ENCODE measurements around the gene AFF2.

AFF2 gene

DNA sequence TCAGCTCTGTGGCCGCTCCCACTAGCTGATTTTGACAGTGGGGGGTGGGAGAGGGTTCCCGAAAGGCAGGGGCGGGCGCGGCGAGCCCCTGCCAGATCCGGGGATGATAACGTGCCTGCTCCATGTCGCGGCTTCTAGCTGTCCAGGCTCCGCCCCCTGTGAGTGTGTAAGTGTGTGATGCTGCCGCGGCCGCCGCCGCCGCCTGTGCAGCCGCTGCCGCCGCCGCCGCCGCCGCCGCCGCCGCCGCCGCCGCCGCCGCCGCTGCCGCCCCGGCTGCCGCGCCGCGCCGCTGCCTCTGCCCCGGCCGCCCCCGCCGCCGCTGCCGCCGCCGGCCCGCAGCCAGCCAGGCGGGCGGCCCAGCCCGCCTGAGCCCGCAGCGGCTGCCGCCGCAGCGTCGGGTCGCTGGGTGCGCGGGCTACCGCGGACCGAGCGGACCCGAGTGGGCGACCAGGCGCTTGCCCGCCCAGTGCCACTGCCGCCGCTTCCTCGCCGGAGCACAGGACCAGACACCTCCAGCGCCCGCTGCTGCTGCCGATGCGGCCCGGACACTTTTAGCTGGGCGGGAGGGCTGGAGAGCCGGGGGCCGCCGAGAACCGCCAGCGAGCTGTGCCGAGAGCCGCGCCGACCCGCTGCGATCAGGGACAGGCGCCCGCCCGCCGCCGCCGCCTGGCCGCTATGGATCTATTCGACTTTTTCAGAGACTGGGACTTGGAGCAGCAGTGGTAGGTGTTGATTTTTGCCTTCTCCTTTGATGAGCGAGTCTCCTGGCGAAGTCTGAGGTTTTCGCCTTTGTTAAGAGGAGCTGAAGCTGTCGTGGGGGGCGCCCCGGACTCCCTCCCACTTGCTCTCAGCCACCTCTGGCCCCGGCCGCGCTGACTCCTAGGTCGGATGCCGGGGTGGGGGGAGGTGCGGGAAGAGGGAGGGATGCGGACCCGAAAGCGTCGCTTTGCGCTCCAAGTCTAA lies at the start of gene AFF2:
AFF2 (plus strand) TSS at position 195 of the 963 bp plus-strand sequence; CDS start at position 676, 481 bp downstream.
- in situ Hi-C loops (cut with HindIII; ENCODE audit: low sequenced_read_pairs) = no loop called here

DNA sequence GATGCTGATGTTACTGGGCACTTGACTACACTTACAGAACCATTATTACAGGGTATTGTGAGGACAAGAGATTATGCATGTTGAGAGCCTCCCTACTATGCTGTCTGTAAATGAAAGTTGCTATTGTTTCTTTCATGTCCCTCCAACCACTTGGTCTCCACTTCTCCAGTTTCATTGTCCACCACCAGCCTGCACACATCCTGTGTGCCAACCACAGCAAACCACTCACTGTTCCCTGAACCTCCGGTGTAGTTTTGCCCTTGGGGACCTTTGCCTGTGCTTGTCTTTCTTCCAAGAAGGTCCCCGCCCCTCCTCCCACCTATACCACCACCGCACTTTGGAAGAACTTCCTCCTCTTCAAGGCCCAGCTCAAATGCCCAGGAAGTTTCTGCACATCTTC lies 43.1 kb upstream of the AFF2 start:
- in situ Hi-C loops (cut with HindIII; ENCODE audit: low sequenced_read_pairs) = no loop called here

DNA sequence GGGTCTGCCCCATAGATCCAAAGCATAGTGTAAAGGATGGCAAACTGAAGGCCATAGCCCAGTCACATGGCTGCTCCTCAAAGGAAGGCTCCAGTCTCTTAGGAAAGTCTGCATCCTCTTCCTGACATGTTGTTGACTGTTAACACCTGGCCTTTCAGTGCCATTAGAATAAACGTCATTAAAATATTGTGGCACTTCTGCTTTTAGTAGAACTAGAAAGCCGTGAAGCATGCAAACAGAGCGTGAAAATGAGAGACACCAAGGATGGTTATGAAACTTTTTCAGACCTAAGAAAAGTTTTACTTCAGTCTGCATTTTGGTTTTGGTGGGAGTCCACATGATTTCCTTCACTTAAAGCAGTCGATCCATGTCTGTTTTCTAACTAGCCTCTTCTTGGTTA lies 41.1 kb upstream of the AFF2 start:
- in situ Hi-C loops (cut with HindIII; ENCODE audit: low sequenced_read_pairs) = no loop called here

DNA sequence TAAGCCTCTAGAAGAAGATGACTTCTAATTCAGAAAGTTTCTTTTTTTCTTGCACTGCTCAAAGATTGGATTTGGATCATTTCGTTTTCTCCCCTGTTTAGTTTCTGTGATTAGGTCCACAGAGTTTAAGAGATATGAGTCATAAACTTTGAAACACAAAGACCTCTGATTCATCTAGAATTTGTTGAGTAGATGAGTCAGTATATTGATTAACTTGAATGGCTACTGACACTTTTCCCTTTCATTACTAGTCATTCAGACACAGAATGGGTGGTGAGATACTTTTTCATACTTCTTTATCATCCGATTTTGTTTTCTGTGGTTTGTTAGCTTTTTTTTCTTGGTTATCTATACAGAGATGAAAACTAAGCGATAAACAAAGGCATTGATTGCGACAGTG lies 34.1 kb upstream of the AFF2 start:
- in situ Hi-C loops (cut with HindIII; ENCODE audit: low sequenced_read_pairs) = no loop called here

DNA sequence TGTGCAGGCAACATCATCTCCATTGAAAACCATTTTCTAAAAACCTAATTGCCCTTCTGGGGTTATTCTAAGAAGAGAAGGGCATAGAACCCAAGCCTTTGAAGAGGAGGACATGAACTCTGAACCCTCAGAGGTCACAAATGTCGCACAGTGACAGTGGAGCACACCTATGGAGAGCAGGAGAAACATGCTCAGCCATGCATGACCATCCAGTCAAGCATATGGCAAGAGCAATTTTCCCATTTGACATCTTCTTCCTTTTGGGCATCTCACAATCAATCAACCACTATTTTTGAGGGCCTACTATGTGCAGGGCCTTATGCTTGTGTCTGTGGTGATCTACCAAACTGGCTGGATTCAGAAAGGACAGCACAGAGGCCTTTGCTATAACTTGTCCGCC lies 30.1 kb upstream of the AFF2 start:
- in situ Hi-C loops (cut with HindIII; ENCODE audit: low sequenced_read_pairs) = no loop called here

DNA sequence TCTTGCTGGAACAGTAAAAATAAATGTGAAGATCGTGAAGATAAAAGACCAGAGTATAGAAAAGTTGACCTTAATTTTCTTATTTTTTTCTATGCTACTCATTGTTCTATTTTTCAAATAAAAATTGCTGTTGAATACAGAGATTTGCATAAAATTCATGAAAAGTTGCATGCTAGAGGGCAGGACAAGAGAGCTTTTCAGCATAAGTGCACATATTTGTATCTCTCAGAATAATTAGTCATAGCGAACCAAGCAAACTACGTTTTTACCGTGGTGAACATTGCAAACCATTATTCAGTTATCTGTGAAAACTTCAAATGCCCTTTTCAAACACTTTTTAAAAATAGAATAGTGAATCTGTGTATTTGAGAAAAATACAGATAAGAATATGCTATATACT lies 26.4 kb upstream of the AFF2 start:
- in situ Hi-C loops (cut with HindIII; ENCODE audit: low sequenced_read_pairs) = no loop called here

DNA sequence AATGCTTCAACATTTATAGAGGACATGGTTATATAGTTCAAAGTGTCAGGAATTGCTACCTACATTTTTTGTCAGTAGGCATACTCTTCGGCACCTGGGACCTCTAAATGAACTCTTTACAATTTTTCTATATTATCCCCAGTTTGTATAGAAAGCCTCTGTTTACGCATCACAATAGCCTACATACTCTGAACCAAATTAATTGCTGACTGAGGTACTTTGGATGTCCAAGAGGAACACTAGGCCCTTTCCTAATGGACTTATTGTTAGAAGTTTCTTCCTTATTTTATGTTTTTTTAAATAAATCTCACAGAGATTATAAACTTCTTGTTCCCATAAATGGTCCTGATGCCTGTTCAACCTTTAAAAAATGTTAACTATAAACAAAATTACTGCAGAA lies 8.4 kb upstream of the AFF2 start:
- in situ Hi-C loops (cut with HindIII; ENCODE audit: low sequenced_read_pairs) = no loop called here

DNA sequence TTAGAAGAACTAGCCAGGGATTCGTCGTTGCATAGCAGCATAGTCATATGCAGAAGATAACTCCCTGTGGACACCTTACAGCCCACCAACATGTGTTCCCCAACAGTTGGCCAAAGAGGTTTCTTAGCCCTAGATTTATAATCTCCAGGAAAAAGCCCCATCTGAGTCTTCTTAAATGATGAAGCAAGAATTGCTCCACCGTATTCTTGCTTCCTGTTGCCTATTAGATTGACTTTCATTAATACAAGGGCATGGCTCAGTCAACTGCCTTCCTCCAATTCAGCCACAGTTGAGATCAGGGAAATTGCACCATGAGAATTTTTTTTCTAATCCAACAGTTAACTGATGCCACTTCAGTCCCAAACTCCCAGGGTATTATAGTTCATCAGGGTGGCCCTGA lies 5.2 kb upstream of the AFF2 start:
- in situ Hi-C loops (cut with HindIII; ENCODE audit: low sequenced_read_pairs) = loop anchor here (5.0 kb wide), 1 partner anchor 33 kb away; no protein-coding TSS in a partner anchor

DNA sequence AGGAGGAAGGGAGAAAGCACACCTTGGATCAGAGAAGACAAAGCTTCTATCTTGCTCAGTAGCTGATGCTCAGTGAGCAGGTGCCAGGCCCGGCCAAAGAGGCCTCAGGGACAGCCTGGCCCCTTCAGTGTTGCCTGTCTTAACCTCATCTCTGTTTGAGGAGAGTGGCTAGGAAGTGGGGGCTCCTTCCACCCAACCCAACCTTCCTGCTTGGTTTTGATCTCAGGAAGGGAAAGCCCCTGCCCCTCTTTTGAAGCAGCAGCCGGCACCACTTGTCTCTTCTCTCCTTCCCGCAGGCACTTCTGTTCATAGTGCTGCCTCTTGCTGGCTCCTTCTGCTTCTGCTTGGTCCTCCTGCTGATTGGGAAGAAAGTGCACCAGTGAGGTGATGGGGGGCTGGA lies 2.4 kb upstream of the AFF2 start:
- in situ Hi-C loops (cut with HindIII; ENCODE audit: low sequenced_read_pairs) = loop anchor here (5.0 kb wide), 1 partner anchor 36 kb away; no protein-coding TSS in a partner anchor

DNA sequence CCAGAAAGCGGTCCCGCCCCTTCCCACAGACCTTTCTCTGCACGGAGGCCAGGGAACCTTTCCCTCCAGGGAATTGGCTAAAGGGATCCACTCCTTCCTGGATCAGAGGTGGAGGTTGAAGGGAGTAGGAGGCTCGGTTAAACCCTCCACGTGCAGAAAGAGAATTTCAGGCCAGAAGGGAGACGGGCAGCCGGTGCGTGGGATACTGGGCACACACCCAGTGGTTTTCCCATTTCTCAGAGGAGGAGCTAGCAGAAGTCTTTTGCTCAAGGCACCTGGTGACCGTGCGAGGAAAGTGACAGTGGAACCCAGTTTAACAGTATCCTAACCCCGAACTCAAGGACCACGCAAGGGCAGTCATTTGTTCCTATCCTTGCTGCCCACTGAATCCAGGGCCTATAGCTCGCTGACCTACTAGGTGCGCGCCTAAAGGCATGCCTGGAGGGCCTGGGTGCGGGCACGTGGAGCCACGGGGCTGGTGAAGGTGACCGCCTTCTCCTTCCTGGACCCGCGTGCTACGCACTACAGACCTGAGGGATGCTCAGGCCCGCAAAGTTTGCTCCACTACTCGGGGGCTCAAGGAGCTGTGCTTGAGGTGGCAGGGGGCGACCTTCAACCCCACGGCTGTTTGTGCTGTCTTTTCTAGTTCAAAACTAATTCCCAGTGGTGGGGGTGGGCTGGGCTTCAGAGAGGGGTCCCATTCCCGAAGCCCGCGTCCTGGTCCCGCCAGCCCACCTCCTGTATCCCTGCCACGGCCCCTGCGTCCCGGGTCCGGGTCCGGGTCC lies 587 bp upstream of the AFF2 start:
- in situ Hi-C loops (cut with HindIII; ENCODE audit: low sequenced_read_pairs) = loop anchor here (5.0 kb wide), 1 partner anchor 38 kb away; no protein-coding TSS in a partner anchor

DNA sequence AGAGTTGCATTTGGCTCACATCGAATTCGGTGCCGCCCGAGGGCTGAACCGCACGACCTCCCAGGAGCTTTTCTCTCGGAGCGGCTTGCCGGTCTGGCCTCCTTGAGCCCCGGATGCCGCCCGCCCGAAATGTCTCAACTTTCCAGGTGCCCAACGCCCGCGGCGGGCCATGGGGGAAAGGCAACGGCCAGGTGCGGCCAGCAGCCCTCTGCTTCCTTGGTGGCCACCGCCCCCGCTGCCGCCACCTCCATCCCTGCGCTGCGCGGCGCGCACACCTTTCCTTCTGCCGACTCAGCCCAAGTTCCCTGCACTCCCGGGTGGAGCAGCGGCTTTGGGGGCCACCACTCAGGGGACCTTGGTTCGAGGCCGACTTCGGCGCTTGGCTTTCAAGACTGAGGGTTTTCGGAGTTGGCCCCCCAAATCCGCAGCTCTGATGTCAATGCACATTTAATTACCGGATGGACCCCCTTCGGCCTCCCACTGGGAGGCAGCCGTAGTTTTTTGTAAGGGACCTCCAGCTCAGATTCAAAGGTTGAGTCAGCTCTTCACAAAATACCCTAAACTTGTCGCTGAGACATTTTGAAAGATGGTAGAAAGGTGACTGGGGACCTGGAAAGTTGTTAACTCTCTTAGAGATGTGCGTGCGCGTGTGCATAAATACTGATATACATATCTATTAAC lies 1.1 kb downstream of the AFF2 start:
- in situ Hi-C loops (cut with HindIII; ENCODE audit: low sequenced_read_pairs) = no loop called here

DNA sequence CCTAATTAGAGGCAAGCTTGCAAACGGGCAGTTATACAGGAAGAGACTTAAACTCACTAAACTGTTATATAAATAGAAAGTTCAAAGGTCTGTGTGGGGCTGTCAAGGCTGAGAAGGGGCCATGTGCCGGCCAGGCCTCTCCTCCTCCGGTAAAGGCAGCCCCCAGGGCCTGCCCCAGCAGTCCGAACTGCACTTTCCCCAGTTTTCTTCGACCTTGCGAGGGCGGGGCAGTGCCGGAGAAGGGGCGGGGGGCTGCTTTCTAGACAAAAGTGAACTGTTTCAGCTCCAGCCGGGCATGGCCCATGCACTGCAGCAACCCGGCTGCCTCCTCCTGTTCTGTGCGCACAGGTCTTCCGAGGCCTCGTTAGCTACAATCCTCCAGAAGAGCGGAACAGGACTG lies 4.1 kb downstream of the AFF2 start:
- in situ Hi-C loops (cut with HindIII; ENCODE audit: low sequenced_read_pairs) = no loop called here

DNA sequence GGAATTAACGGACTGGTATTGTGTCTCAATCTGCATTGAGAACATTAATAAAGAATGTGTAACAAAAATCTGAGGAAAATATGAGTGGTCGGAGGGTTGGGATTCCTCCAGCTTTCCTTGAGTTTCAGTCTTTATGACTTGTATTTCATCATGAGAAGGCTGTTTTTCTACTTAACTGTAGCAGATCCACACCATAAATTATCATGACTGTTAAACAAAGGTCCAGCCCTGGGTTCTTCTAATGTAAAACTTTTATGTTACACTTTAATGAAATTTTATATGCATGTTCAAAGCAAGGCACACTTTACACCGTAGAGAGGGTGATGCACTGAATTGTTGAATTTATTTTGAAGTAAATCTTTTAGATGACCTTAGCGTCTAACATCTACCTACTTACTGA lies 7.0 kb downstream of the AFF2 start:
- in situ Hi-C loops (cut with HindIII; ENCODE audit: low sequenced_read_pairs) = no loop called here

DNA sequence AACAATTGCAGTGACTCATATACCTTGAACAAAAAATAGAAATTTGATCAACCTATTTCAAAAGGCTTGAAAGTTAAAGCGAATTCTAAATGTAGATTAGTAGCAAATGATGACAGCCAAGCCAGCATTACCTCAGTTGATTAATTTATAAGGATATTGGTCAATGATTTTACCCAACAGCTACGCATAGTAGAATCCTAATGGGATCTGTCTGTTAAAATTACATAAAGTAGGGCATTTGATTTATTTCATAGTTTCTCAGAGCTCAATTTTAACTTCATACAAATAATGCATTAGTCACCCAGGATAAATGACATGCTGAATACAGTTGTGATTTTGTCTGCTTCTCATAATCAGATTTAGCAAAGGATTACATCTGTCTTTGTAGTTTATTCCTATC lies 12.0 kb downstream of the AFF2 start:
- in situ Hi-C loops (cut with HindIII; ENCODE audit: low sequenced_read_pairs) = no loop called here

DNA sequence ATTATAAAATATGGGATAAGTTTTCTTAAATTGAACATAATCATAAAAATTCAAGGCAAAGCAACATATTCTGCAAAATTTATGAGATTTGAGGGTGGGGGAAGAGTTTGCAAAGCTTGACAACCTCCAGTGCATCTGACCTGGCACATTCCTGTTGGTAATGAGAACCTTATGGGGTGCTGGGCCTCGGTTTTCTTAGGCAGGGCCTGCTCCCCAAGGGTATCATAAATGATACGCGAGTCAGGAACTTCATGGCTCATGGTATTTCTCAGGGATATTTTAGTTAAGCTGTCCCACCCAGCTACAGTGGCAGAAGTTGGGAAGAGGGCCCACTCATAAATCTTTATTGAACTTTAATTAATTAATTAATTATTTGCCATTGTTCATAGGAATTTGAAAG lies 13.2 kb downstream of the AFF2 start:
- in situ Hi-C loops (cut with HindIII; ENCODE audit: low sequenced_read_pairs) = no loop called here

DNA sequence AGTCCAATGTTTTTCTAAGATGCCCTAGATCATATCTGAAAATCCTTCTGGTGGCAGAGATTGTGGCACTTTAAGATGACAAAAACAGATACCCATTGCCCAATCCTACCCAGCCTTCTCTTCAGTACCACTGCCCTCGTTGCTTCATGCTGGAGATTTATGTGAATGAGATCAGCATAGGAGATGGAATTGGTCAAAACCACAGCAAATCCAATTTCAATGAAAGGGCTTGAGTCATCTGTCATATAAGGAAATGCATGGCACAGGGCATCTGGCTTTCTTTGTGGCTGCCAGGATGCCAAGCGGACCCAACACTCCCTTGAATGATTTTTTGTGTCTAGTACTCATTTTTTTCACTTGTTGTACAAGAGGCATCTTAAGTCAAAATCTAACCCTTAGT lies 16.8 kb downstream of the AFF2 start:
- in situ Hi-C loops (cut with HindIII; ENCODE audit: low sequenced_read_pairs) = no loop called here

DNA sequence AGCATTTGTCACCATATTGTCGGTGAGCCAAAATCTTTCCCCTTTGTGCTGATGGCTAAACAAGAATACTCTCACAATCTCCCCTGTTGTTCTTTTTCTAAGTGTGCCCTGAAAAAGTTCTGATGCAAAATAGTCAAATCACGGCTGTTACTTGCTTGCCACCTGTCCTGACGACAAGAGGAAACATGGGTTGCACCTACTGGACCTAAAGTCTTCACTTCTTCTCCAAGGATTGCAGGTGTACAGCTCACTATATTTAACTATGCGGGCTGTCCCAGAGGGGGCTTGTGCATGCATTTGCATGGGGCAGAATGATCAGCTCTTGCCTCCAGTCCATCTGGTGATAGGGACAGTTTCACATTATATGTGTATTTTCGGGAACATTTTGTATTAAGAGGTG lies 21.6 kb downstream of the AFF2 start:
- in situ Hi-C loops (cut with HindIII; ENCODE audit: low sequenced_read_pairs) = no loop called here

DNA sequence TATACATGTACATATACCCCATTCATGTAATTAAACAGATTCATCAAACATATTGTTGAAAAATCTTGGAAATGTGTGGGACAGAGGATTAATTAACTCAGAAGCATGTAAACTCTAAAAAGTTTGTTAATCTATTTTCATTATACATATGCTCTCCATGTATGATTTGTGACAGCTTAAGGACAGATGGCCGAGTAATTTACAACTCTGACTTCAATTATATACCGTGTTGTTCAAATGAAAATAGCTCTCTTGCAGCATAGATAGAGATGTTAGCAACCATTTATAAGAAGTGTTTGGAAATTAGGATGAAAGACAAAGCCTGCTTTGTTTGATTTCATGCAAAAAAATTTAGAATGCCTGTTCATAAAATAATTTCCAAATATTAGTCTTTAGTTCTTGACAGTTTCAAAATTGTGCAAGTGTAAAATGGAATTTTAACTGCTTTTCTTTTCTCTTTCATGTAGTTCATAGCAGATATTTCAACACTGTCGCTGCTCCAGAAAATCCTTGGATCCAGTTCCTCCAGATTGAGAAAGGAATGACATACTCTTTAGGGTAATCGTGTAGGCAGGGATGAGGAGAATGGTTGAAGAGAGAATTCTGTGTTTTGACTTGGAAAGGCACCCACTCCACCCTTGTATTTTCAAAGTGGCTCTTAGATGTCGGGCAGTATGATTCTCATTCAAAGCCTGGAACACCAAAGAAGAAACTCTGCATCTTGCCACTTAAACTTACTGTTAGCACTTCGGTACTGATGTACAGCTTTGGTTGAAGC lies 23.1 kb downstream of the AFF2 start:
- in situ Hi-C loops (cut with HindIII; ENCODE audit: low sequenced_read_pairs) = no loop called here

DNA sequence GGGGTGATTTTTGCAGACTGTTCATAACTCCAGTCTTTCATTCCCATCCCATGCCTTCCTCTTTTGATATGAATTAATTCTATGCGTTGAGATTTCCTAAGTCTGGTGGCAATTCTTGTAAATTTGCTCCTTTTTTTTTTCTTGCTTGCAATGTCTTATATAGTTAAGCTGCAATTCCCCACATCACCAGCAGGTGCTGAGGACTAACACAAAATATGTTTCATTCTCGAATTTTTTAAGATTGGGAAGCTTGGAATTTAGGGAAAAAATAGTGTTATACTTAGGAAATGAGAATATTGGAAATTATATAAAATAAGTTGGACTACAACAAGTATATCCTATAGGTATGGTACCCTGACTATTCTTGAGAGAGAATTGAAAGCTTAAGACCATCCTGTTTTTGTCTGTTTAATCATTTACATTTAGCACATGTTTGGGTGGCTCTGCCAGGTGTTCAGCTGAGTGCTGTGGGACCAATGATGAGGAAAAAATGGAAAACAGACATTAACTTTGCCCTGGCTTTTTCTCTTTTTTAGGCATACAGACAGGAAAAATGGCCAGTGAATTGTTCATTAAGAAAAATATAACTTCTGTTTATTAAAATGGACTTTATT lies 30.2 kb downstream of the AFF2 start:
- in situ Hi-C loops (cut with HindIII; ENCODE audit: low sequenced_read_pairs) = no loop called here

DNA sequence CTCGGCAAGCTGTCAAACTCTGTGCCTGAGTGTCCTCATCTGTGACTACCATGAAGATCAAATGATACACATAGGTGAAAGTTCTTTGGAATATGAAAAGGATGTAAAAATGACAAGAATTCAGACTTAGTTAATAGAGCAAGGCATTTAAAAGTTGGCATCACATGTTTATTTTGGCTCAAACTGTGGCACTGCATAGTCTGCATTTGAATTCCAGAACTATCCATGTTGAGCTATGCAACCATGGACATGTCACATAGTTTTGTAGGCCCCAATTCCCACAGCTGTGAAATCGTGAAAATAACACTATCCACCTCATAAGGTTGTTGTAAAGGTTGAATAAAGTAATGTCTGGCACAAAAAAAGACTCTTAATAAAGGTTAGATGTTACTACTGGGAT lies 33.9 kb downstream of the AFF2 start:
- in situ Hi-C loops (cut with HindIII; ENCODE audit: low sequenced_read_pairs) = no loop called here
